ENCODE data around the gene TBR1. TPM values are rescaled to one million over a fixed set of nuclear protein-coding genes. Genes with fewer than 3 reads are reported as not detected.

TBR1 gene
- total and polyA plus RNA-seq, 12 donors = 0.04 to 0.64 TPM; not detected in 10

GRCh38 chr2:161371869-161372268 lies 44.2 kb upstream of the TBR1 start:
- 29 to 52% (median 44%) methylated on average over 1 of the region's 1 CpG for WGBS, 4 donors
- Histone ChIP-seq H3K36me3 (replicated peaks in 1 of 2) (peaks cover 0 to 7% of the 10 kb centered on the region in 2 donors), H3K27ac (no peak overlapping the region), H3K27me3 (no peaks in the 10 kb centered on the region), H3K9me3 (replicated peaks in 1 of 3) (no peaks in the 10 kb centered on the region), H3K4me1 (replicated peaks in 1 of 2) (no peaks in the 10 kb centered on the region), H3K4me3 (no peak overlapping the region)
- no peak for DNase-seq
- no peak for TF ChIP-seq CTCF (IDR thresholded peaks at IDR 0.05)
- no peak for TF ChIP-seq POLR2A (IDR thresholded peaks at IDR 0.05)
- intact Hi-C loops (cut with DNase I) = no loop called here

GRCh38 chr2:161373942-161374341 lies 42.2 kb upstream of the TBR1 start:
- Histone ChIP-seq H3K9me3 (replicated peaks in 1 of 3) (no peaks in the 10 kb centered on the region), H3K27me3 (no peaks in the 10 kb centered on the region), H3K27ac (no peak overlapping the region), H3K4me1 (replicated peaks in 1 of 2) (no peaks in the 10 kb centered on the region), H3K4me3 (no peak overlapping the region), H3K36me3 (replicated peaks in 1 of 2) (peaks cover 0 to 7% of the 10 kb centered on the region in 2 donors)
- intact Hi-C loops (cut with DNase I) = no loop called here
- no peak for DNase-seq
- no peak for TF ChIP-seq POLR2A (IDR thresholded peaks at IDR 0.05)

GRCh38 chr2:161374446-161374845 lies 41.7 kb upstream of the TBR1 start:
- no peaks in the 10 kb centered on the region for H3K27me3 ChIP-seq
- no peaks in the 10 kb centered on the region for H3K4me1 ChIP-seq (replicated peaks in 1 of 2)
- H3K9me3 ChIP-seq (replicated peaks in 1 of 3) = no peaks in the 10 kb centered on the region
- WGBS, 4 donors = 93 to 100% (median 99%) methylated on average over 1 of the region's 1 CpG
- peaks cover 0 to 7% of the 10 kb centered on the region in 2 donors for H3K36me3 ChIP-seq (replicated peaks in 1 of 2)
- no peak overlapping the region for H3K27ac ChIP-seq
- DNase-seq = no peak
- TF ChIP-seq CTCF (IDR thresholded peaks at IDR 0.05) (no peak), POLR2A (IDR thresholded peaks at IDR 0.05) (no peak)
- intact Hi-C loops (cut with DNase I) = no loop called here
- no peak overlapping the region for H3K4me3 ChIP-seq

- peak in 1 of 7 donors; percentile 4 for DNase-seq
- no peaks in the 10 kb centered on the region for H3K36me3 ChIP-seq (replicated peaks in 1 of 2)
- H3K4me1 ChIP-seq (replicated peaks in 1 of 2) = no peaks in the 10 kb centered on the region
Measured at GRCh38 chr2:161379740-161380139, 36.4 kb upstream of the TBR1 start.

More at GRCh38 chr2:161379740-161380139, 36.4 kb upstream of the TBR1 start:
- Histone ChIP-seq H3K9me3 (replicated peaks in 1 of 3) (no peaks in the 10 kb centered on the region), H3K4me3 (no peak overlapping the region), H3K27me3 (no peaks in the 10 kb centered on the region), H3K27ac (no peak overlapping the region)
- intact Hi-C loops (cut with DNase I) = no loop called here
- no peak for TF ChIP-seq POLR2A (IDR thresholded peaks at IDR 0.05)
- no peak for TF ChIP-seq CTCF (IDR thresholded peaks at IDR 0.05)
- WGBS, 4 donors = 91 to 99% (median 95%) methylated on average over 2 of the region's 2 CpGs

Measured in adrenal gland (tissue), 12 donors.